ENCODE data around the gene GNL3. TPM values are rescaled to one million over a fixed set of nuclear protein-coding genes. Genes with fewer than 3 reads are reported as not detected.

Gene GNL3
- total and polyA plus RNA-seq, 2 donors (not counting 3 experiments of a cell fraction or from before 2014, with no cell fraction given) = 27.8 to 109 TPM

DNA sequence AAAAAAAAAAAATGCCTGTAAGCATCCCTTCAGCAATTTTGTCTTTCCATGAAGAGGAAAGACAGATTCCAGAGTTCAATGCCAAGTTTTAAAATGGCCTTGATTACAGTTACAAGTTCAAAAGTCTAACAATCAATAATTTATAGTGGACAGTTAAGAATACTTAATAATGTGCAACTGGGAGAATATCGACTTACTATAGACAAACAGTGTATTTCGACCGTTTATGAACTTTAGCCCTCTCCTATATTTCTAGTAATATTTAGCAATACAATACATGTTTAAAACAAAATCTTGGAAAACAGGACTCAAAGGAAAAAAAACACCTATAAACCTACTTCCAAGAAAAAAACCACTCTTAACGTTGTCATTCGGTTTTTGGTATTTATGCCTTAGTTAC is 1.6 kb upstream of the GNL3 start:
- H3K27ac ChIP-seq (ENCODE audit: insufficient read depth, low read depth, low read length) = no peak overlapping the region
- dilution Hi-C loops (cut with MboI; ENCODE audit: extremely low pct_ligation_motif_present, low sequenced_read_pairs) (no loop called here), intact Hi-C loops (cut with micrococcal nuclease) (loop anchor here (2.0 to 10.0 kb wide), 3 partner anchors 13 to 257 kb away; no protein-coding TSS in a partner anchor)
- no peak overlapping the region for H2AFZ ChIP-seq (ENCODE audit: low read depth, low read length)
- H3K4me3 ChIP-seq (replicated peaks in 1 of 3; ENCODE audit: insufficient read depth in 1 of 3, low read depth in 1 of 3, low read length in 3 of 3) = peak overlapping the region in 1 of 3 experiments; percentile 99
- peaks cover 89% of the 10 kb centered on the region for H3K79me2 ChIP-seq (ENCODE audit: control insufficient read depth, insufficient read depth, low read length)
- DNase-seq (ENCODE audit: low read depth, low spot score) = no peak
- CTCF ChIA-PET = no interaction called here
- no peak for FAIRE-seq
- no peaks in the 10 kb centered on the region for H3K27me3 ChIP-seq (ENCODE audit: control insufficient read depth in 2 of 2, insufficient read depth in 2 of 2, low read length in 2 of 2)
- H3K9me3 ChIP-seq (replicated peaks; ENCODE audit: control insufficient read depth, insufficient read depth, low read length) = no peaks in the 10 kb centered on the region
- peak overlapping the region; percentile 98 for H3K9ac ChIP-seq (replicated peaks; ENCODE audit: extremely low read depth, insufficient read depth, low read length)
- POLR2A ChIA-PET = no interaction called here
- H4K20me1 ChIP-seq (replicated peaks; ENCODE audit: control insufficient read depth, extremely low read depth, insufficient read depth, low read length) = peaks cover 2% of the 10 kb centered on the region
- H3K36me3 ChIP-seq (ENCODE audit: control insufficient read depth in 2 of 2, extremely low read depth in 1 of 2, insufficient read depth in 2 of 2, low read length in 2 of 2) = peaks cover 15 to 20% of the 10 kb centered on the region in 2 experiments
- TF ChIP-seq EZH2 (IDR thresholded peaks at IDR 0.05; ENCODE audit: borderline replicate concordance, low read depth, low read length, severe bottlenecking) (no peak), FOS (IDR thresholded peaks at IDR 0.05; ENCODE audit: borderline replicate concordance, insufficient read depth, low read length) (no peak)
- TF ChIP-seq, protein P1, sequence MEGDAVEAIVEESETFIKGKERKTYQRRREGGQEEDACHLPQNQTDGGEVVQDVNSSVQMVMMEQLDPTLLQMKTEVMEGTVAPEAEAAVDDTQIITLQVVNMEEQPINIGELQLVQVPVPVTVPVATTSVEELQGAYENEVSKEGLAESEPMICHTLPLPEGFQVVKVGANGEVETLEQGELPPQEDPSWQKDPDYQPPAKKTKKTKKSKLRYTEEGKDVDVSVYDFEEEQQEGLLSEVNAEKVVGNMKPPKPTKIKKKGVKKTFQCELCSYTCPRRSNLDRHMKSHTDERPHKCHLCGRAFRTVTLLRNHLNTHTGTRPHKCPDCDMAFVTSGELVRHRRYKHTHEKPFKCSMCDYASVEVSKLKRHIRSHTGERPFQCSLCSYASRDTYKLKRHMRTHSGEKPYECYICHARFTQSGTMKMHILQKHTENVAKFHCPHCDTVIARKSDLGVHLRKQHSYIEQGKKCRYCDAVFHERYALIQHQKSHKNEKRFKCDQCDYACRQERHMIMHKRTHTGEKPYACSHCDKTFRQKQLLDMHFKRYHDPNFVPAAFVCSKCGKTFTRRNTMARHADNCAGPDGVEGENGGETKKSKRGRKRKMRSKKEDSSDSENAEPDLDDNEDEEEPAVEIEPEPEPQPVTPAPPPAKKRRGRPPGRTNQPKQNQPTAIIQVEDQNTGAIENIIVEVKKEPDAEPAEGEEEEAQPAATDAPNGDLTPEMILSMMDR (IDR thresholded peaks at IDR 0.05; ENCODE audit: extremely low read depth in 1 of 2, insufficient read depth in 1 of 2, low read depth in 1 of 2, low read length in 2 of 2) = no peak
- TF ChIP-seq, protein P2, sequence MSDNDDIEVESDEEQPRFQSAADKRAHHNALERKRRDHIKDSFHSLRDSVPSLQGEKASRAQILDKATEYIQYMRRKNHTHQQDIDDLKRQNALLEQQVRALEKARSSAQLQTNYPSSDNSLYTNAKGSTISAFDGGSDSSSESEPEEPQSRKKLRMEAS (IDR thresholded peaks at IDR 0.05; ENCODE audit: insufficient read depth, insufficient read length) = no peak
- H3K4me1 ChIP-seq (ENCODE audit: control insufficient read depth, extremely low read depth, insufficient read depth, low read length) = peaks cover 18% of the 10 kb centered on the region
- H3K4me2 ChIP-seq (ENCODE audit: insufficient read depth, low read length) = peak overlapping the region; percentile 96
- no TSS peak for BruUV-seq (replicated peaks)
- no peaks in the 10 kb centered on the region for H3K9me1 ChIP-seq (replicated peaks; ENCODE audit: control insufficient read depth, extremely low read depth, insufficient read depth, low read length)

GRCh38 chr3:52685285-52685708 is 535 bp upstream of the GNL3 start:
- no peaks in the 10 kb centered on the region for H3K9me3 ChIP-seq (replicated peaks; ENCODE audit: control insufficient read depth, insufficient read depth, low read length)
- peaks cover 92% of the 10 kb centered on the region for H3K79me2 ChIP-seq (ENCODE audit: control insufficient read depth, insufficient read depth, low read length)
- peak overlapping the region; percentile 96 for H3K4me2 ChIP-seq (ENCODE audit: insufficient read depth, low read length)
- BruUV-seq (replicated peaks) = no TSS peak
- FAIRE-seq (peak; percentile 4), DNase-seq (ENCODE audit: low read depth, low spot score) (peak; percentile 61)
- H4K20me1 ChIP-seq (replicated peaks; ENCODE audit: control insufficient read depth, extremely low read depth, insufficient read depth, low read length) = peaks cover 2% of the 10 kb centered on the region
- H3K9me1 ChIP-seq (replicated peaks; ENCODE audit: control insufficient read depth, extremely low read depth, insufficient read depth, low read length) = no peaks in the 10 kb centered on the region
- TF ChIP-seq EZH2 (IDR thresholded peaks at IDR 0.05; ENCODE audit: borderline replicate concordance, low read depth, low read length, severe bottlenecking) = no peak
- no peak for TF ChIP-seq POLR2AphosphoS5 (IDR thresholded peaks at IDR 0.05; ENCODE audit: insufficient read depth, low read depth, low read length)
- ChIA-PET CTCF (no interaction called here), POLR2A (no interaction called here)
- peaks cover 18 to 20% of the 10 kb centered on the region in 2 experiments for H3K36me3 ChIP-seq (ENCODE audit: control insufficient read depth in 2 of 2, extremely low read depth in 1 of 2, insufficient read depth in 2 of 2, low read length in 2 of 2)
- H2AFZ ChIP-seq (ENCODE audit: low read depth, low read length) = peak overlapping the region; percentile 67
- H3K4me1 ChIP-seq (ENCODE audit: control insufficient read depth, extremely low read depth, insufficient read depth, low read length) = peaks cover 18% of the 10 kb centered on the region
- dilution Hi-C loops (cut with MboI; ENCODE audit: extremely low pct_ligation_motif_present, low sequenced_read_pairs) (no loop called here), intact Hi-C loops (cut with micrococcal nuclease) (loop anchor here (2.0 to 10.0 kb wide), 2 partner anchors 14 to 210 kb away; no protein-coding TSS in a partner anchor)
- H3K27me3 ChIP-seq (ENCODE audit: control insufficient read depth in 2 of 2, insufficient read depth in 2 of 2, low read length in 2 of 2) = no peaks in the 10 kb centered on the region
- peak overlapping the region; percentile 97 to 99 (median 99) for H3K4me3 ChIP-seq (replicated peaks in 1 of 3; ENCODE audit: insufficient read depth in 1 of 3, low read depth in 1 of 3, low read length in 3 of 3)
- peak overlapping the region; percentile 98 for H3K9ac ChIP-seq (replicated peaks; ENCODE audit: extremely low read depth, insufficient read depth, low read length)
- H3K27ac ChIP-seq (ENCODE audit: insufficient read depth, low read depth, low read length) = peak overlapping the region; percentile 94

Measured in endothelial cell of umbilical vein (primary cell).